Keratinocyte (primary cell): ENCODE results near the gene EPHA2. TPM values are rescaled to one million over a fixed set of nuclear protein-coding genes. Genes with fewer than 3 reads are reported as not detected.

Source experiments
- DNase-seq: peaks from one replicate; pipeline ENCODE4 v3.0.0-alpha.2; 2011; ENCODE audit warnings: low read depth, missing footprints, low spot score
- FAIRE-seq: peaks from 2 replicates; lab custom pipeline; 2011; peaks lifted over from hg19 to GRCh38; lab: Jason Lieb, UNC
- H2AFZ ChIP-seq: 2 replicates; pipeline ENCODE4 v1.6.0; 2012; ENCODE audit warnings: low read length, control low read depth, inconsistent platforms; ENCODE audit not compliant: control insufficient read depth
- H3K27ac ChIP-seq: 2 replicates; pipeline ENCODE4 v1.5.1; 2011; ENCODE audit warnings: low read length; ENCODE audit not compliant: control insufficient read depth, insufficient read depth
- H3K27me3 ChIP-seq: 3 replicates; pipeline ENCODE4 v1.6.0; 2011; ENCODE audit warnings: low read length; ENCODE audit not compliant: control insufficient read depth, insufficient read depth; ENCODE audit errors: extremely low read depth
- H3K36me3 ChIP-seq, 2 experiments: 2 replicates in 1 of 2; 3 replicates in 1 of 2; pipeline ENCODE4 v1.5.1; 2011; ENCODE audit warnings: low read length in 2 of 2, mild to moderate bottlenecking in 1 of 2; ENCODE audit not compliant: control insufficient read depth in 2 of 2, insufficient read depth in 2 of 2; ENCODE audit errors: extremely low read depth in 1 of 2
- H3K4me1 ChIP-seq: 3 replicates; pipeline ENCODE4 v1.5.1; 2011; ENCODE audit warnings: low read length; ENCODE audit not compliant: control insufficient read depth, insufficient read depth; ENCODE audit errors: extremely low read depth
- H3K4me2 ChIP-seq: 3 replicates; pipeline ENCODE4 v1.6.0; 2011; ENCODE audit warnings: low read depth, low read length; ENCODE audit not compliant: control insufficient read depth, insufficient read depth; ENCODE audit errors: extremely low read depth
- H3K4me3 ChIP-seq, 3 experiments: fragments of 200-600 bp in 1 of 3; sonication (generic) in 1 of 3; 2 replicates in 2 of 3; 3 replicates in 1 of 3; pipeline ENCODE4 v1.5.1; 2011 to 2016; ENCODE audit warnings: low read length in 3 of 3, mild to moderate bottlenecking in 3 of 3, control low read depth in 2 of 3, inconsistent platforms in 1 of 3, low read depth in 1 of 3, mixed read lengths in 1 of 3, mixed run types in 1 of 3, moderate library complexity in 1 of 3; ENCODE audit not compliant: control insufficient read depth in 2 of 3, insufficient read depth in 2 of 3; ENCODE audit errors: extremely low read depth in 1 of 3
- H3K79me2 ChIP-seq: 2 replicates; pipeline ENCODE4 v1.6.0; 2012; ENCODE audit warnings: low read length; ENCODE audit not compliant: control insufficient read depth, insufficient read depth
- H3K9ac ChIP-seq: 3 replicates; pipeline ENCODE4 v1.6.0; 2011; ENCODE audit warnings: low read length; ENCODE audit not compliant: control insufficient read depth, insufficient read depth; ENCODE audit errors: extremely low read depth
- H3K9me1 ChIP-seq: 3 replicates; pipeline ENCODE4 v1.6.0; 2011; ENCODE audit warnings: low read length; ENCODE audit not compliant: control insufficient read depth, insufficient read depth; ENCODE audit errors: extremely low read depth
- H3K9me3 ChIP-seq: 2 replicates; pipeline ENCODE4 v1.5.1; 2012; ENCODE audit warnings: low read depth, low read length; ENCODE audit not compliant: control insufficient read depth
- H4K20me1 ChIP-seq: 3 replicates; pipeline ENCODE4 v1.6.0; 2011; ENCODE audit warnings: low read length; ENCODE audit not compliant: control insufficient read depth, insufficient read depth; ENCODE audit errors: extremely low read depth
- CTCF ChIP-seq, 3 experiments: IDR thresholded peaks in 1 of 3; conservative IDR thresholded peaks in 1 of 3; optimal IDR thresholded peaks in 1 of 3; 2 replicates in 2 of 3; 3 replicates in 1 of 3; pipeline versions ENCODE3 to v1.5.1; 2011; ENCODE audit warnings: low read length in 3 of 3, mild to moderate bottlenecking in 3 of 3, moderate library complexity in 2 of 3, control low read depth in 1 of 3, inconsistent platforms in 1 of 3; ENCODE audit not compliant: insufficient read depth in 2 of 3; ENCODE audit errors: extremely low read depth in 1 of 3
- EZH2 ChIP-seq: IDR thresholded peaks from one replicate; pipeline ENCODE4 v1.6.1; 2012; ENCODE audit warnings: inconsistent platforms, mild to moderate bottlenecking, low read length, moderate library complexity
- dilution Hi-C: fragments of 300-500 bp; cut with MboI; formaldehyde crosslinking; loops from one replicate; pipeline ENCODE4 v1.7.0; 2020; ENCODE audit warnings: low sequenced_read_pairs; ENCODE audit not compliant: extremely low pct_ligation_motif_present
- polyA plus RNA-seq, 5 experiments: library from polyadenylated mRNA; depleted of rRNA in 3 of 5; stranded (reverse) in 3 of 5; stranded (forward) in 1 of 5; unstranded in 1 of 5; fragments of >200 nt; gene quantifications; 1 replicate in 1 of 5; 2 replicates in 3 of 5; 3 replicates in 1 of 5; pipeline versions ENCODE4 v1.2.1 to v1.2.3, GENCODE V29; 2011 to 2012; ENCODE audit warnings: missing spikeins in 2 of 5, low read depth in 1 of 5, low replicate concordance in 1 of 5

The EPHA2 gene
- polyA plus RNA-seq, 1 donor (not counting 4 experiments of a cell fraction or from before 2014, with no cell fraction given): 55.6 TPM

GRCh38 chr1:16199700-16200099 is 43.8 kb upstream of the EPHA2 start:
- Histone ChIP-seq H3K4me1 (peaks cover 2% of the 10 kb centered on the region), H4K20me1 (no peaks in the 10 kb centered on the region), H3K27ac (no peak overlapping the region), H3K4me3 (no peak overlapping the region), H3K79me2 (no peaks in the 10 kb centered on the region), H3K27me3 (no peaks in the 10 kb centered on the region), H3K36me3 (peaks cover 3 to 7% of the 10 kb centered on the region in 2 experiments), H3K9me1 (no peaks in the 10 kb centered on the region), H3K9me3 (no peaks in the 10 kb centered on the region), H2AFZ (no peak overlapping the region), H3K4me2 (no peak overlapping the region), H3K9ac (no peak overlapping the region)
- no peak for FAIRE-seq
- TF ChIP-seq EZH2 (no peak), CTCF (optimal IDR thresholded peaks at IDR 0.05 in 1 of 3, IDR thresholded peaks at IDR 0.05 in 1 of 3, conservative IDR thresholded peaks at IDR 0.05 in 1 of 3; ENCODE audit: extremely low read depth in 1 of 3, insufficient read depth in 2 of 3, low read length in 3 of 3) (no peak)
- DNase-seq: no peak
- dilution Hi-C loops: no loop called here

GRCh38 chr1:16199157-16199501 is 43.3 kb upstream of the EPHA2 start:
- H3K79me2 ChIP-seq: no peaks in the 10 kb centered on the region
- H3K9me3 ChIP-seq: no peaks in the 10 kb centered on the region
- dilution Hi-C loops: no loop called here
- no peak overlapping the region for H3K27ac ChIP-seq
- no peak overlapping the region for H3K4me3 ChIP-seq
- H4K20me1 ChIP-seq: no peaks in the 10 kb centered on the region
- no peak overlapping the region for H3K4me2 ChIP-seq
- peaks cover 0 to 5% of the 10 kb centered on the region in 2 experiments for H3K36me3 ChIP-seq
- H3K9ac ChIP-seq: no peak overlapping the region
- no peaks in the 10 kb centered on the region for H3K9me1 ChIP-seq
- TF ChIP-seq EZH2 (no peak), CTCF (optimal IDR thresholded peaks at IDR 0.05 in 1 of 3, IDR thresholded peaks at IDR 0.05 in 1 of 3, conservative IDR thresholded peaks at IDR 0.05 in 1 of 3; ENCODE audit: extremely low read depth in 1 of 3, insufficient read depth in 2 of 3, low read length in 3 of 3) (no peak)
- no peak overlapping the region for H2AFZ ChIP-seq
- FAIRE-seq (no peak), DNase-seq (no peak)
- H3K27me3 ChIP-seq: no peaks in the 10 kb centered on the region
- H3K4me1 ChIP-seq: peaks cover 2% of the 10 kb centered on the region
